Uterus (tissue), 2 donors: ENCODE data around the gene NXNL2.

Experiments
- CTCF ChIP-seq, 4 experiments: fragments of 200-600 bp in 2 of 4; fragments of 450-650 bp in 2 of 4; sonication (generic) in 2 of 4; IDR thresholded peaks; one replicate each; pipeline ENCODE4 v1.5.1; 2016 to 2019; ENCODE audit warnings: antibody characterized with exemption in 4 of 4, mild to moderate bottlenecking in 2 of 4, moderate library complexity in 1 of 4
- POLR2A ChIP-seq, 2 donors: fragments of 450-650 bp; IDR thresholded peaks; one replicate each; pipeline ENCODE4 v1.6.1; 2016; ENCODE audit warnings: antibody characterized with exemption in 2 of 2, mild to moderate bottlenecking in 1 of 2, moderate library complexity in 1 of 2

GRCh38 chr9:88580961-88581360 lies 46.0 kb downstream of the NXNL2 start:
- TF ChIP-seq CTCF (IDR thresholded peaks at IDR 0.05) (no peak), POLR2A (IDR thresholded peaks at IDR 0.05) (no peak)
